Uterus (tissue), 2 donors: ENCODE measurements around the gene DLG4.

ENCODE experiments used
- POLR2A ChIP-seq, 2 donors: fragments of 450-650 bp; IDR thresholded peaks; one replicate each; pipeline ENCODE4 v1.6.1; 2016; ENCODE audit warnings: antibody characterized with exemption in 2 of 2, mild to moderate bottlenecking in 1 of 2, moderate library complexity in 1 of 2
- TF ChIP-seq, protein P1 (sequence below), 4 experiments: fragments of 200-600 bp in 2 of 4; fragments of 450-650 bp in 2 of 4; sonication (generic) in 2 of 4; IDR thresholded peaks; one replicate each; pipeline ENCODE4 v1.5.1; 2016 to 2019; ENCODE audit warnings: antibody characterized with exemption in 4 of 4, mild to moderate bottlenecking in 2 of 4, moderate library complexity in 1 of 4

GRCh38 chr17:7236808-7237207 lies 17.2 kb upstream of the DLG4 start:
- TF ChIP-seq, protein P1, sequence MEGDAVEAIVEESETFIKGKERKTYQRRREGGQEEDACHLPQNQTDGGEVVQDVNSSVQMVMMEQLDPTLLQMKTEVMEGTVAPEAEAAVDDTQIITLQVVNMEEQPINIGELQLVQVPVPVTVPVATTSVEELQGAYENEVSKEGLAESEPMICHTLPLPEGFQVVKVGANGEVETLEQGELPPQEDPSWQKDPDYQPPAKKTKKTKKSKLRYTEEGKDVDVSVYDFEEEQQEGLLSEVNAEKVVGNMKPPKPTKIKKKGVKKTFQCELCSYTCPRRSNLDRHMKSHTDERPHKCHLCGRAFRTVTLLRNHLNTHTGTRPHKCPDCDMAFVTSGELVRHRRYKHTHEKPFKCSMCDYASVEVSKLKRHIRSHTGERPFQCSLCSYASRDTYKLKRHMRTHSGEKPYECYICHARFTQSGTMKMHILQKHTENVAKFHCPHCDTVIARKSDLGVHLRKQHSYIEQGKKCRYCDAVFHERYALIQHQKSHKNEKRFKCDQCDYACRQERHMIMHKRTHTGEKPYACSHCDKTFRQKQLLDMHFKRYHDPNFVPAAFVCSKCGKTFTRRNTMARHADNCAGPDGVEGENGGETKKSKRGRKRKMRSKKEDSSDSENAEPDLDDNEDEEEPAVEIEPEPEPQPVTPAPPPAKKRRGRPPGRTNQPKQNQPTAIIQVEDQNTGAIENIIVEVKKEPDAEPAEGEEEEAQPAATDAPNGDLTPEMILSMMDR (IDR thresholded peaks at IDR 0.05), result no peak
- TF ChIP-seq POLR2A (IDR thresholded peaks at IDR 0.05), result no peak
